Calu3 (cell line): ENCODE data around the gene TBC1D1. TPM values are rescaled to one million over a fixed set of nuclear protein-coding genes. Genes with fewer than 3 reads are reported as not detected.

Experiments used
- BruUV-seq: library from RNA; stranded (reverse); fragments of 400-500 nt; replicated peaks from 2 replicates; lab custom pipeline; 2021; lab: Mats Ljungman, UMichigan
- CTCF ChIA-PET: fragments of 300-600 bp; sonication (Branson Sonifier 250); formaldehyde crosslinking; loops from one replicate; lab custom pipeline; 2022; ENCODE audit warnings: antibody characterized with exemption; lab: Charles Lee
- DNase-seq: peaks from one replicate; pipeline ENCODE4 v3.0.0; 2022
- H3K27ac Mint-ChIP-seq: one replicate; pipeline ENCODE4 v1.8.0; 2022; ENCODE audit warnings: mixed read lengths; ENCODE audit not compliant: unreplicated experiment
- H3K27me3 Mint-ChIP-seq: one replicate; pipeline ENCODE4 v1.8.0; 2022; ENCODE audit warnings: mixed read lengths; ENCODE audit not compliant: unreplicated experiment
- H3K36me3 Mint-ChIP-seq: one replicate; pipeline ENCODE4 v1.8.0; 2022; ENCODE audit warnings: mild to moderate bottlenecking, moderate library complexity, mixed read lengths; ENCODE audit not compliant: insufficient read depth, unreplicated experiment
- H3K4me1 Mint-ChIP-seq: one replicate; pipeline ENCODE4 v1.8.0; 2022; ENCODE audit warnings: mild to moderate bottlenecking, low read depth, mixed read lengths; ENCODE audit not compliant: unreplicated experiment
- H3K4me3 Mint-ChIP-seq: one replicate; pipeline ENCODE4 v1.8.0; 2022; ENCODE audit warnings: mild to moderate bottlenecking, low read depth, moderate library complexity, mixed read lengths; ENCODE audit not compliant: unreplicated experiment
- H3K9me3 Mint-ChIP-seq: one replicate; pipeline ENCODE4 v1.8.0; 2022; ENCODE audit warnings: low read depth, mixed read lengths; ENCODE audit not compliant: unreplicated experiment
- intact Hi-C: fragments of 100-400 bp; cut with micrococcal nuclease; formaldehyde crosslinking; loops from one replicate; pipeline ENCODE4 v1.10.0; 2022; ENCODE audit not compliant: unreplicated experiment
- total RNA-seq: library from RNA; stranded (reverse); gene quantifications from 2 replicates; pipeline ENCODE4 v1.2.3, GENCODE V29; 2022
- TF ChIP-seq, protein P1 (sequence below): fragments of 200-600 bp; IDR thresholded peaks from one replicate; pipeline ENCODE4 v1.8.0; 2022; ENCODE audit warnings: antibody characterized with exemption; ENCODE audit not compliant: unreplicated experiment

TBC1D1 gene
- total RNA-seq, 1 experiment from 2014 or later, result 39.8 TPM

DNA sequence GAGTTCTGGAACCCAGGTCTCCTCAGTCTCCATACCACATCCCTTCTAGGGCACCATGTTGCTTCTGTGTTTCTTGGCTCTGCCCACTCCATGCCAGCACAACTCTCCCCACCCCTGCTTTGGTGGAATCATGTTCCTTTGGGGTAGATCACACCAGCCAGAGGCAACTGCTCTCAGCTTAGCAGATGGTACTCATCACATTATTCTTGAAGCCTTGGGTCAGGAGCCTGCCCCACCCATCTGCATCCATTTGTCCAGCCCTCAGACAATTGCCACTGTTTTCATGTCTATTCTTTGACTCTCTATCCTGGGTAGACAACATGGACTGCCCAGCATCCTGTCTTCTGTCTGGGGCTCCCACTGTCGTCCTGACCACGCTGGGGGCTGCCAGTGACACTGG is 216.9 kb downstream of the TBC1D1 start:
- no peak overlapping the region for H3K27ac Mint-ChIP-seq

DNA sequence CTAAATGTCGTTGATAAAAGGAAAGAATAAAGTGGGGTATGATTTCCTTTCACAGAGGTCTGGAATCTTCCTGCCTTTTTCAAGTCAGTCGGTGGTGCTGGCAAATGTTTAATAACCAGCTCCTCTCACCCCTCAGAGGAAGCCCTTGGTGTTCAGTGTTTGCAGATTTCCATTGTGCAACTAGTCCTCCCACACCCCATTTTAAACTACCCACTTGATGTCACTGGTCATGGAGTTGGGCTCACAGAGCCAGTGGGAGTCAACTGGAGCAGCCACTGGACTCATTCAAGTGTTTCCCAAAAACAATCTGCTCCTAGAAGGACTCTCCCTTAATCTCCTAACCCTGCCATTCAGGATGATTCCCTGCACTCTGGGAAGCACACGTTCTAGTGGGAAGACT is 218.5 kb downstream of the TBC1D1 start:
- DNase-seq, result no peak
- no TSS peak for BruUV-seq
- Mint-ChIP-seq H3K27me3 (no peaks in the 10 kb centered on the region), H3K9me3 (no peaks in the 10 kb centered on the region), H3K4me3 (no peak overlapping the region), H3K36me3 (no peaks in the 10 kb centered on the region), H3K4me1 (peaks cover 9% of the 10 kb centered on the region), H3K27ac (no peak overlapping the region)
- CTCF ChIA-PET, result no interaction called here
- intact Hi-C loops, result no loop called here
- TF ChIP-seq, protein P1, sequence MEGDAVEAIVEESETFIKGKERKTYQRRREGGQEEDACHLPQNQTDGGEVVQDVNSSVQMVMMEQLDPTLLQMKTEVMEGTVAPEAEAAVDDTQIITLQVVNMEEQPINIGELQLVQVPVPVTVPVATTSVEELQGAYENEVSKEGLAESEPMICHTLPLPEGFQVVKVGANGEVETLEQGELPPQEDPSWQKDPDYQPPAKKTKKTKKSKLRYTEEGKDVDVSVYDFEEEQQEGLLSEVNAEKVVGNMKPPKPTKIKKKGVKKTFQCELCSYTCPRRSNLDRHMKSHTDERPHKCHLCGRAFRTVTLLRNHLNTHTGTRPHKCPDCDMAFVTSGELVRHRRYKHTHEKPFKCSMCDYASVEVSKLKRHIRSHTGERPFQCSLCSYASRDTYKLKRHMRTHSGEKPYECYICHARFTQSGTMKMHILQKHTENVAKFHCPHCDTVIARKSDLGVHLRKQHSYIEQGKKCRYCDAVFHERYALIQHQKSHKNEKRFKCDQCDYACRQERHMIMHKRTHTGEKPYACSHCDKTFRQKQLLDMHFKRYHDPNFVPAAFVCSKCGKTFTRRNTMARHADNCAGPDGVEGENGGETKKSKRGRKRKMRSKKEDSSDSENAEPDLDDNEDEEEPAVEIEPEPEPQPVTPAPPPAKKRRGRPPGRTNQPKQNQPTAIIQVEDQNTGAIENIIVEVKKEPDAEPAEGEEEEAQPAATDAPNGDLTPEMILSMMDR, result no peak

More for the DNA sequence above, 216.9 kb downstream of the TBC1D1 start:
- Mint-ChIP-seq H3K36me3 (no peaks in the 10 kb centered on the region), H3K9me3 (no peaks in the 10 kb centered on the region), H3K4me1 (peaks cover 9% of the 10 kb centered on the region), H3K27me3 (no peaks in the 10 kb centered on the region), H3K4me3 (no peak overlapping the region)
- TF ChIP-seq, protein P1, result no peak
- DNase-seq, result no peak
- CTCF ChIA-PET, result no interaction called here
- intact Hi-C loops, result no loop called here
- no TSS peak for BruUV-seq

DNA sequence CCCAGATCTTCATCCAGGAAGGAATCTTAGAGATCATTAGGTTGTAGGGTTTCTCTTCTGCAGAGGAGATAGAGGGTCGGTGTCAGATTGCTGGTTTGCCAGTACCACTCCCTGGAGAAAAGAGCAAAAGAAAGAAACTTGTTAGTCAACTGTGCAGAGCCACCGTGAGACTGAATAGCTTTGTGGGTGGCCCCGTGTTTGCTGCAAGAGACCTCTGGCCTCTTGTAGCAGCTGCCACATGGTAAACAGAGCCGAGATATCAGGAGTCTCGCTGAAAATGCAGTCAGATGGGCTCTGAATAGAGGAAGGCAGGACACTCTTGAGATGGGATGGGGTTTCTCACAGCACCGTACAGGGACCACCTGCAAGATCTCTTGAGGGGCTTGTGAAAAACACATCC is 219.0 kb downstream of the TBC1D1 start:
- Mint-ChIP-seq H3K4me1 (peaks cover 9% of the 10 kb centered on the region), H3K27ac (no peak overlapping the region), H3K4me3 (no peak overlapping the region), H3K36me3 (no peaks in the 10 kb centered on the region), H3K9me3 (no peaks in the 10 kb centered on the region), H3K27me3 (no peaks in the 10 kb centered on the region)
- TF ChIP-seq, protein P1, result no peak
- DNase-seq, result no peak
- no TSS peak for BruUV-seq
- intact Hi-C loops, result no loop called here
- CTCF ChIA-PET, result no interaction called here

DNA sequence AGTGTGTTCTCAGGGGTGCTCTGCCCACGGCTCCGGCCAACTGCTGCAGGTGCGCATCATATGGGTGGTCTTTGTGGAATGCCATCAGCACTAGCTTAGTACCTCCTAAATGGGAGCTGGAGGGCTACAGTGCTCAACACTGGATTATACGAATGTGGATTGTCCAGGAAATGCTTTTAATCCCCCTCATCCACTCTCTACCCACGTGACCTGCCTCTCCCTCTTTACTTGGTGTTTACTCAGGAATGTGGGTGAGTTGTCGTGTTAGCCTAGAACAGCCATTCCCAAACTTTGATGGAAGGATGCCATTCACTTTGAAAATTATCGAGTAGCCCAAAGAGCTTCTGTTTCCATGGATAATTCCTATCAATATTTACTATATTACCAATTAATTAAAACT is 220.1 kb downstream of the TBC1D1 start:
- Mint-ChIP-seq H3K27me3 (no peaks in the 10 kb centered on the region), H3K36me3 (no peaks in the 10 kb centered on the region), H3K27ac (no peak overlapping the region), H3K4me1 (peaks cover 9% of the 10 kb centered on the region), H3K4me3 (no peak overlapping the region), H3K9me3 (no peaks in the 10 kb centered on the region)
- intact Hi-C loops, result no loop called here
- BruUV-seq, result no TSS peak
- DNase-seq, result no peak
- TF ChIP-seq, protein P1, result no peak
- CTCF ChIA-PET, result interaction anchor here (0.6 kb wide), 1 partner anchor 940 kb away, joined by 3 read pairs; no protein-coding TSS in a partner anchor
